Epidermal melanocyte (primary cell): ENCODE measurements around the gene CACNA1H.
"Not testable (repeated sequence)": the region's sequence is repeated elsewhere in the genome, so short reads cannot be mapped to it uniquely, and the experiment has no call there.

Experiments
- DNase-seq: peaks from one replicate; pipeline ENCODE4 v3.0.0; 2011; ENCODE audit warnings: low spot score; ENCODE audit not compliant: insufficient read length

Gene CACNA1H

DNA sequence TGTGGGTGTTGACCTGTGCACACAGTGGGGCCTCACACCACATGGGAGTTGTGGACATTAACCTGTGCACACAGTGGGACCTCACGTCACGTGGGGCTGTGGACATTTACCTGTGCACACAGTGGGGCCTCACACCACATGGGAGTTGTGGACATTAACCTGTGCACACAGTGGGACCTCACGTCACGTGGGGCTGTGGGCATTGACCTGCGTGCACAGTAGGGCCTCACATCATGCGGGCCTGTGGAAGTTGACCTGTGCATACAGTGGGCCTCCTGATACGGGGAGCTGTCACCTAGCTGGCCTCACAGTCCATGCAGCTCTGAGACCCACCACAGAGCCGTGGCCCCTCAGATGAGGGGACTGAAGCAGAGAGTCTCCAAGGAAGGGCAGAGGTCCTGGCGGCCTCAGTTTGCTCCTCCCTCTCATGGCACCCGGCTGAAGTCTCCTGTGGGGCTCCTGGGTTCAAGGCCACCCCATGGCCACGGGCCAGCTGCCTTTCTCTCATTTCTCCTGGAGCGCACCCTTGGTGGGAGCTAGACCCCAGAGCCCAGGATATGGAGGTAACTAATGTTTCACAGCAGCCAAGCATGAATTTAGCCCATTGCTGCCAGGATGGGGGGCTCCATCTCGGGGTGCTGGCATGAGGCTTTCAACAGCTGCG lies 21.0 kb downstream of the CACNA1H start:
- DNase-seq, result no peak

DNA sequence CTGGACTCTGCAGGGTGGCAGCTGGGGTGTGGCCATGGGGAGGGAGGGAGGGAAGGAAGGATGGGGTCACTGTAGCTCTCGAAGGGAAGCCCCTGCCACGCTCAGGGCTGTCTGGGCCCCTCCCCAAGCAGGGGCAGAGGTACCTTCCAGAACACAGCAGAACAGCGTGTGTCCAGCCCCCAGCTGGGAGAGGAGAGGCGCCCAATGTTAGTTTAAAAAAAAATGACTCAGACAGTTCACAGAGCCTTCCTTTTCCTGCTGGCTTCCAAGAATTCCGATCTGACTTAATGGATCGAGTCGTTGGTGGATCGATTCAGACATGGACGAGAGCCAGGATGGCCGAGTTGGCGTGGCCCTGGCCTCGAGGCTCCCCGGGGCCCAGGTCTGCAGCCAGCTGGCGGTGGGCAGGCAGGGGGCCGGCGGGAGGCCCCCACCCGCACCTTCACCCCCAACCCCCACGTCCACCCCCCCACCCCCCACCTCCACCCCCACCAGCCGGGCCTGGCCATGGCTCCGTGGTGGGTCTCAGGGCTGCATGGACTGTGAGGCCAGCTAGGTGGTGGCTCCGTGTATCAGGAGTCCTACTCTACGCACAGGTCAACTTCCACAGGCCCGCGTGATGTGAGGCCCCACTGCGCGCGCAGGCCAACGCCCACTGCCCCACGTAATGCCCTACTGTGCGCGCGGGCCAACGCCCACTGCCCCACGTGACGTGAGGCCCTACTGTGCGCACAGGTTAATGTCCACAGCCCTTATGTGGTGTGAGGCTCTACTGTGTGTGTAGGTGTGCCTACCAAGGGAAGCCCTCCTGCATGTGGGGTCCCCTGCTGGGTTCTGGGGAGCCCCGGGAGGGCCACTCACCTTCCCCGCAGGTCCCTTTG lies 21.8 kb downstream of the CACNA1H start:
- DNase-seq, result no peak

DNA sequence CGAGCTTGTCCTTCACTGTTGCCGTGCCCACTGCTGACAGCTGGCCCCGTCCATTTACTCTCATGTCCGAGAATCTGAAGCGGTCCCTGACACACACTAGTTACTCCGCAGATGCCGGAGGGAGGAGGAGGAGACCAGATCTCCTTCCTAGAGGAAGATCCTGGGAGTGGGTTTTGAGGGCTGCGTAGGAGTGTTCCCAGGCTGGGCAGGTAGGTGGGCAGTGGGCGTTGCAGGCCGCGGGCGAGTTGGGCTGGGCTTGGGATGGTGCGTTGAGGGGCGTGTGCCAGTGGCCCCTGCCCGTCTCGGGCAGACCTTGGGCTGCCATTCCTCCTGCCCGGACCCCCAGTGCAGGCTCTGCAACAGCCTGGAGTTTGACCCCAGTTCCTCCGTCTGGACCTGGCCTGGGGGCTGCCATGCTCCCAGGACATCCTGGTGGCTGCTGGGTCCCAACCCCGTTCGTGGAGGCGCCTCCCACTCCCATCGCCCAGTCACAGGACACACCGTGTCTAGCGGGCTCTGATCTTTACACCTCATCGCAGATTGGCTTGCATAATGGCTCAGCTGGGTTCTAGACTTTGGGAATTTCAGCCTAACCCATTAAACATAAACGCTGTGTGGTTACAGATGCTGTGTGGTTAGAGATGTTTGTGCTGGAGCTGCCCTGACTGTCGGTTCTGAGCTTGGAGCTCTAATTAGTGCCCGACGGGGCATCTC lies 22.8 kb downstream of the CACNA1H start:
- DNase-seq, result no peak

DNA sequence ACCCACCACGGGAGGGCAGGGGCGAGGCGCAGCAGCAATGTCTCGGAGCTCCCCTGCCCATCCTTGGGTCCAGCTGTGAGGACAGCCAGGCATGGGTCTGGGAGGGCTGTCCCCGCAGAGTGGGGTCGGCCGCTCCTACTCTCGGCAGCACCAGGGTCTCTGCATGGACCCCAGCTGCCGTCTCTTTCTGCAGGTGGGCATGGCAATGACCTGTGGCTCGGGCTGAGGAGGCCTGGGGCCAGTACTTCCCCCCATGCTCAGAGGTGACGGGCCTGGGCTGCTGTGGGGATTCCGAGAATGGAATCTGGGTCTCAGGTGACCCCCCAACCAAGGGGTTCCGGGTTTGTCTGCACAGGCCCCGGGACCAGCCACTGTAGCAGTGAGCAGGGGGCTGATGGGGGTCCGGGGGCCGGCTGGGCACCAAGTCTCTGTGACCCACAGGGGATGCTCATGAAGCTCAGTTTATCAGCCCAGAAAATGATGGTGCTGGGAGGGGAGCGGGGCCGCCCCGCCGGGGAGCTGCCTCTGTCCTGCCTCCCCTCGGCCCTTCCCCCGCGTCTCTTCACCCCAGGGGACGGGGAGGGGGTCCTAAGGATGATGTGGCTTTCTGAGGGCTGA lies 23.5 kb downstream of the CACNA1H start:
- DNase-seq, result no peak

DNA sequence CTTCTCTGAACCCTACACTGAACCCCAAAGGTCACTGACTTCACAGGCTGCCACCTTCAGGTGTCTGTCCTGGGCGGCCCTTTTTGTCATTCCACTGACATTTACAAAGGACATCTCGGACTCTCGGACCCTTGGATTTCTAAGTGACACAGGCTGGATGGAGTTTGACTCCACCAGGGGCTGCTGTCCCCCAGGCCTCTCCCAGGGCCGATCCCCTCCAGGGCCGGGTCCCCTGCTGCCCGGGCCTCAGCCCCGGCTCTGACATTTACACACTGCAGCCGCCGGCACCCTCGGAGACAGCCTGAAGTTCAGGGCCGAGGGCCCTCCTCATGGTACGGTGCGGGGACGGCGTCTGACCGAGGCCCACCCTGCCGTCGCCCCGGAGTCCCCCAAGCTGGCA lies 24.1 kb downstream of the CACNA1H start:
- no peak for DNase-seq

DNA sequence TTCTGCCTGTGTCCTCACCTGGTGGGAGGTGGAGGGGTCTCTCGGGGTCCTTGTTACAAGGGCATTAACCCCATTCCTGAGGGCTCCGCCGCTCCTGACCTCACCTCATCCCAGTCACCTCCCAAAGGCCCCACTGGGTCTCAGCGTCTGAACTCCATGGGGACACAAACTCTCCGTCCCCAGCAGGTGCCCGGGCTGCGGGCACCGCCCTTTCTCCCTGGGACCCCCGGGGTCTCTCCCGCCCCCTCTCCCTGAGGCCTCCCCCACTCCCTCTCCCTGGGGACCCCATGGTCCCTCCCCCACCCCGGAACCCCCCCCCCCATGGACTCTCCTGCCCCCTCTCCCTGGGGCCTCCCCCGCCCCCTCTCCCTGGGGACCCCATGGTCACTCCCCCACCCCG lies 24.8 kb downstream of the CACNA1H start:
- no peak for DNase-seq

DNA sequence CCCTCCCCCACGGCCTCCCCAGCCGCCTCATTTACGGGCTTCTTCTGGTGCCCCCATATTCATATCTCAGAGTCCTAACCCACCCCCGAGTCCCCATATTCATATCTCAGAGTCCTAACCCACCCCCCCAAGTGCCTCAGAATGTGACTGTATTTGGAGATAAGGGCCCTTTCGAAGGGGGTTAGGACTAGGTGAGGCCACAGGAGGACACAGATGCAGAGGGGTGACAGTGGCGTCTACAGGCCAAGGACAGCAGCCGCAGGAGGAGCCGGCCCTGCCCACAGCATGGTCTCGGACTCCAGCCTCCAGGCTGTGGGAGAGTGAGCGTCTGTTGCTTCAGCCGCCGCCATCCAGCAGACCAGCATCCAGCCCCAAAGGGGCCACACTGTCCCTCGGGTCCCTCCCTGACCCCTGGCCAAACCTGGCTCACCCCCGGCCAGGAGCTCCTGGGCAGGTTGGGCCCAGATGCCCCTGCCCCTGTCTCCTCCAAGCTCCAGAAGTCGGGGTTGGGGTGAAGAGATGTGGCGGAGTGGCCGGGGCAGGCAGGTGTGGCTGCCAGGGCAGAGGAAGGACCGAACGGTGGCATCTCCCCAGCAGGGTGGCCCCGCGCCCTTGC lies 25.5 kb downstream of the CACNA1H start:
- no peak for DNase-seq

DNA sequence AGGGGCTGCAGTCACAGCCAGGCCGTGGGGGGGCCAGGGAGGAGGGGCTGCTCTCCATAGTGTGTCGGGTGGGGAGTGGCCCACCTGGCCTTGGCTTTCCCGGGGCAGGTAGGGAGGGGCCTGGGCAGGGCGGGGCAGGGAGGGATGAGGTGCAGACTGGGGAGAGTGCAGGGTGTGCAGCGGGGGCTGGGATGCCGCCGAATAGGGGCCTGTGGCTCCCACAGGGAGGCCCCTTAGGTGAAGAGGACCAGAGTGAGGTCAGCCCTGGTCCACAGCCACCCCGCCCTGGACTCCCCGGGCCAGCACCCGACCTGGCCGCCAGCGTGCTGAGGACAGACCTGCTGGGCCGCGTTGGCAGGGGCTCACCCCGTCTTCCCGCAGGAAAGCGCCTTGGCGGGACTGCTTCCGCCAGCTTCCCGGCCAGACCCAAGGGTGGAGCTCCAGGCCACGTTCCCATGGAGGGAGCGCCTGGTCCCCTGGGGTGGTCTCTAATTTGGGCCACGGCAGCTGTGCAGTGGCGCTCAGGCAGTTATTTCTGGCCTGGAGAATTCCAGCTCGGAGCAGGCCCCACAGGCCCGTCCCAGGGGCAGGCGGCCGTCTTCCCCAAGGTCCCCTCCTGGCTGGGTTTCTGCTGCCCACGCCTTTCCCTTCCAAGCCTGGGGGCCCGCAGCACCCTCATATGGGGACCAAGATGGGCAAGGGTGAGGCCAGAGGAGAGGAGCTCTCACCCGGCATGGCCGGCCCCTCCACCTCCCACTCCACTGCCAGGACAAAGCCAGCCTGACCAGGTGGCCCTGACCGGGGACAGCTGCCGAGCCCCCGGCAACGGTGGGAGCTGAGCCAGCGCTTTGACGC lies 27.9 kb downstream of the CACNA1H start:
- DNase-seq, result no peak

DNA sequence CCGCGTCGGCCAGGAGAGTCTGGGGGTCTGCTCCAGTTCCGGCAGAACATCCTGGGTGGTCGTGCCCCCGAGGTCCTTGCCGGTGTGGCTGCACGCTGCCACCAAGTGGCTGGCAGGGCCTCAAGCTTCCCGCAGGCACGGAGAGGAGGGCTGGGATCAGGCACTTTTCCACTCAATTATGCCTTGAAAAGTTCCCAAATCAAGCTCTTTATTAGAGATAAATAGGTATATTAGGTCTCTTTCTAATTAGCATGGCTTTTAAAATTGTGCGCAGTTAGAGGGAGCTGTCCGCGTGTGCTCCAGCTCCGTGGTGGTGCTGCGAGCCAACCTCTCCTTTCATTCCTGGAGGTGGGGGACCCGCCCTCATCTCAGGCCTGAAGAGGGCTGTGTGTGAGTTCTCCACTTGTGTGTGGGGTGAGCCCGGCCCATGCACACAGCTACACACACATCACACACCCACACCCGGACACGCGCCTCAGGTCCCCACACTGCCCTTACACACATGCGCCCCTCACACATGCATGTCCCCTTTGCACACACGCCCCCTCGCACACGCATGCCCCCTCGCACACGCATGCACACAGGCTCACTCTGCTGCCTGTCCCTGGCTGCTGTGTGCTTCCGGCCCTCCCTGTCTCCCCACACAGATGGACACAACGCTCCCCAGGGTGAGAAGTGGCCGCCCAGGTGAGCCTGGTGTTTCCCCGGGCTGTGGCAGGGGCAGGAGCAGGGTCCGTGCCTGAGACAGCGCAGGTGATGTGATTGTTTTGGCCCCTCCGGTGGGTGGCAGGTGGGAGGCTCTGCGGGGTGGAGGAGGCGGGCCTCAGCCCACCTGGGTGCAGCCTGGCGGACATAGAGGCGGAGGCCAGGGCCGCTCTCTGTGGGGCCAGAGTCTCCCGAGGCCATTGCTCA lies 28.8 kb downstream of the CACNA1H start:
- no peak for DNase-seq

DNA sequence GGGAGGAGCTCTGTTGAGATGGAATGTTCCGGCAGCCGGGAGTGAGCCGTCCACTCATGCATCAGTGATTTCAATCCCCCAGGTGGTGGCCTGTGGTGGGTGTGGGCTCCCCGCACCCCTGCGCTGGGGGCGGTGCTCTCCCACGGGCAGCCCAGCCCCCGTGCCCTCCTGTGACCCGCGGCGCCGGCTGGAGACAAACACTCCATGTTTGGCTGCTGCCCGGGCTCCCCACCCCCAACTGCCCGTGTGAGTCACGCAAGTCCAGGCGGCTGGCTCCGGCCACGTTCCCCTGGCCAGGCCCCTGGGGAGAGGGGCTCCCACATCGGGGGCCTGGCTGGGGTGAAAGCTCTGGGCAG lies 29.4 kb downstream of the CACNA1H start:
- DNase-seq, result no peak

DNA sequence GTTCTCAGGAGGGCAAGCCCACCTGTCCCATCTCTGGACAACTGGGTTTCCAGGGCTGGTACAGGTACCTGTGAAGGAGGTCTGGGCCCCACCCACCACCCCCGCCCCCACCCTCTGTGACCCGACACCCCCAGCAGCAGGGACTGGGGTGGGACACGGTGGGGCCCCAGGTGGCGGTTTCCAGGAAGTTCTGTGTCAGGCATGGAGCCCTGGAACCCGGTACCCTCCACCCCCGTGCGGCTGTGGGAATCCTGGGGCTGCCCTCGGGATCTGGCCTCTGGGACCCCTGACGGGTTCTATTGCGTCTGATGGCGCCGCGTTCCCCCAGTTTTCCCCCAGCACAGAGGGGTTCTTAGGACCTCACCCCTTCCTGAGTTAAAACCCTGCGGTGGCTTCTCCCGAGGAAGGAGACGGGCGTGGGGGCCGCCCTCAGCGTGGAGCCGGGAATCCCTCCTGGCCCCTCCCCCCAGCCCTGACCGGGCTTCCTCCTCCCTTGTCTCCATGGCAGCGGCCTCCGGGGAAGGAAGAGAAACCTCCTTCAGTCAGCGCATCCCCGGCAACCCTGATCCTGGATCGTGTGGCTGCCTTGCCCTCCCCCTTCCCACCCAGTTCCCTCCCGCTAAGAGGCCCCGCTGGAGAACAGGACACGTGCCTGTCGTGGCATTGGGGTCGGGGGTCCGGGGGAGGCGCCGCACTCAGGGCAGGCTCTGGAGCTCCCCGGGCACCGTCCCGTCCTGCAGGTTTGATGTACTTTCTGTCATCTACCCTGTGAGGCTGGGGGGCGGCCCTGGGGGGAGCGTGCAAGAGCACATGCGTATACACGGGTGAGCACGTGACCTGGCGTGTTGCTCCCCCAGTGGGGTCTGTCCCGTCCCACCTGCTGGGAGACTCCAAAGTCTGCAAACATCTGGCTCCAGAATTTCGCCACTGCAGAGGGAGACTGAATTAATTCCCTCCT lies 30.3 kb downstream of the CACNA1H start:
- no peak for DNase-seq

DNA sequence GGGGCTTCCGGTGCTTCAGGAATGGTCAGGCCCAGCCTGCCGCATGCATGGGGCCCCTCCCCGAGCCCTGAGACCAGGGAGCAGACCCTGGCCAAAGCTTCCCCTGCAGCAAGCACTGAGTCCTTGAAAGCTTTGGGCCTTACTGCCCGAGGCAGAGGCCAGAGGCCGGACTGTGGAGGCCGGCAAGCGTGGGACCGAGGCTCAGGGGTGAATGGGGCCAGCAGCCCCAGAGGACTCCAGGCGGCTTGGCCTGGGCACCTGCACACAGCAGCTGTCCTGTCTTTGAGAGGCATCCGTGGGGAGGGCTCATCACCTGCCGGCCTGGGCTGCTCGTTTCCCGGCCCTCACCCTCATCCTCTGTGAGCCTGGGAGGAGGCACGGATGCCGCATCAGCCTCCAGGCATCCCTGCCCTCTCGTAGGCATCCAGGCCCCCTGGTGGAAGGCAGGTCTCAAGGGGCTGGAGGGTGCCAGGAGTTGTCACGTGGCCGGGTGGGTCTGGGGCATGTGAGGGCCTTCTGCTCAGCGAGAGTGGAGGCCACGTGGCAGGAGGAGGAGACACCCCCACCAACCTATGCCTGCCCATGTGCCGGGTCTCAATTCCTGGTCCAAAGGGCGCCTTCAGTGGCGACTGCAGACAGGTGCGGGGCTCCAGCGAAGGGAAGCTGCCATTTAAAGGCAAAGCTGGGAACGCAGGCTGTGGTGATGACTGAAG lies 31.4 kb downstream of the CACNA1H start:
- no peak for DNase-seq

DNA sequence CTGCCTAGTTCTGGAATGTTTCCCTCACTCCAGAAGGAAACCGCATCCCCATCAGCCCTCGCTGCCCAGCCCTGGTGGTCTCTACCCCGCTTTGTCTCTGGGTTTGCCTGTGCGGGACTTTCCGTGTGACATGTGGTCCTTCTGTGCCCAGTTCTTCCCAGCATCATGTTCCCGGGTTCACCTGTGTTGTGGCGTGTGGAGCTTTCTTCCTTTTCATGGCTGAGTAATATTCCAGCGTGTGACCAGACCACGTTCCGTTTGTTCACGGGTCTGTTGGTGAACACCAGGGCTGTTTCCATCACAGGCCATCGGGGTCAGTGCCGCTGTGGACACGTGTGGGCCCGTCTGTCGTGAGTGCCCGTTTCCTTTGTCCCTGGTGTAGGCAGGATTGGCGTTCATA lies 32.1 kb downstream of the CACNA1H start:
- DNase-seq, result no peak

DNA sequence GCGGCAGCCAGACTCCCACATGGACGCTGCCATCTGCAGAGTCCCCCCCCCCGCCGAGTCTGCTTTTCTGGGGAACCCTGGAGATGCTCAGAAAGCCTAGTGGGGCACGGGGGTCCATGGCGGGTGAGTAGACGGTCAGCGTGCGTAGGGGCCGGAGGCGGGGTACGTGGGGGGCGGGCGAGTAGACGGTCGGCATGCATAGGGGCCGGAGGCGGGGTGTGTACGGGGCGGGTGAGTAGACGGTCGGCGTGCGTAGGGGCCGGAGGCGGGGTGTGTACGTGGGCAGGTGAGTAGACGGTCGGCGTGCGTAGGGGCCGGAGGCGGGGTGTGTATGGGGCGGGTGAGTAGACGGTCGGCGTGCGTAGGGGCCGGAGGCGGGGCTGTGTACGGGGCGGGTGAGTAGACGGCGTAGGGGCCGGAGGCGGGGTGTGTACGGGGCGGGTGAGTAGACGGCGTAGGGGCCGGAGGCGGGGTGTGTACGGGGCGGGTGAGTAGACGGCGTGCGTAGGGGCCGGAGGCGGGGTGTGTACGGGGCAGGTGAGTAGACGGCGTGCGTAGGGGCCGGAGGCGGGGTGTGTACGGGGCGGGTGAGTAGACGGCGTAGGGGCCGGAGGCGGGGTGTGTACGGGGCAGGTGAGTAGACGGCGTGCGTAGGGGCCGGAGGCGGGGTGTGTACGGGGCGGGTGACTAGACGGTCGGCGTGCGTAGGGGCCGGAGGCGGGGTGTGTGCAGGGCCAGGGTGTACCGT lies 32.7 kb downstream of the CACNA1H start:
- DNase-seq, result not testable (repeated sequence)

DNA sequence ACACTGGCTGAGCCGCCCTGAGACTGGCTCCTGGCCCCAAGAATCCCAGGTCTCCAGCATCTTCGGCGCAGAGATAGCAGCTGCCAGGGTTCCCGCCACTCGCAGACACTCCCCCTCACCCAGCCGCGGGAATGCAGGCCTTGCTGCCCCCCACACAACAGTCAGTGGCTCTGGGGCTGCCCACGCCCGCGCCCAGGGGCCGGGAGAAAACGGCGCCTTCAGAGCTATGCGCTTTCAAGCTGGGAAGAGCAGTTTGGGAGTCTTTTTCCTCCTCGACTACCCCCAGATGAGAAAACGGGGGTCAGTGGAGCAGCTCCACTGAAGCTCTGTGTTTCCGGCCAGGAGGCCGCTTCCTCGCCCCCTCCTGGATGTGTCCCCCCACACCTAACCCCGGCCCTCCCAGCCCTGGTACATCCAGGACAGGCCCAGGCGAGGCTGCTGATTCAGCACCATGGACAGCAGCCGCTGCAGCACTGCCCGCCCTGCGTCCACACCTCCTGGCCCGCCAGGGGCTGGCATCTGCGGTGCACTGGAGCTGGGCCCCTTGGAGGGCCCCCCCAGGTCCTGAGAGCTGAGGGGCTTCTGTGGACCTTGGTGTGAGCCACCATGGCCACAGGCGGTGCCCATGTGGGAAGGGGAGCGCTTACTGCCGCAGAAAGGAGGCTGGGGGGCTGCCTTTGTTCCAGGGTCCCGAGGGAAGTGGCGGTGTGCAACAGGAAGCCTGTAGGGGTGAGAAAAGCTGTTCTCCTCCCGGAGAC lies 35.7 kb downstream of the CACNA1H start:
- no peak for DNase-seq

DNA sequence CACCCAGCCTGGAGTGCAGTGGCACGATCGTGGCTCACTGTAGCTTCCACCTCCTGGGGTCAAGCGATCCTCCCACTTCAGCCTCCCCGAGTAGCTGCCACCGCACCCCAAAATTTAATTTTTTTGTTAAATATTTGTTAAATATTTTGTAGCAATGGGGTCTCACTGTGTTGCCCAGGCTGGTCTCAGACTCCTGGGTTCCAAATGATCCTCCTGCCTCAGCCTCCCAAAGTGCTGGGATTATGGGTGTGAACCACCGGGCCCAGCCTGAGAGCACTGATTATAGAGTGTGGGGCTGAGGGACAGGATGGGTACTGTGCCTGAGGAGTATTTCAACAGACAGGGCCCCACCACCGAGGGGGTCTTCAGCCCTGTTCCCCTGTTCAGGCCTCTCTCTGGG lies 36.5 kb downstream of the CACNA1H start:
- no peak for DNase-seq
